GM13977 (cell line): ENCODE results near the gene PCSK5.

Source experiments
- DNase-seq: peaks from one replicate; pipeline ENCODE4 v3.0.0; 2012; ENCODE audit warnings: low spot score
- CTCF ChIP-seq: IDR thresholded peaks from 2 replicates; pipeline ENCODE4 v1.5.1; 2012; ENCODE audit warnings: mild to moderate bottlenecking, control low read depth; ENCODE audit not compliant: insufficient read depth; ENCODE audit errors: extremely low read depth, missing control alignments
- in situ Hi-C: fragments of 300-500 bp; cut with MboI; formaldehyde crosslinking; loops from one replicate; pipeline ENCODE4 v1.12.0; 2022; ENCODE audit warnings: low sequenced_read_pairs, low pct_unique_long_range_greater_than_20kb, mixed read lengths, inconsistent platforms; ENCODE audit not compliant: unreplicated experiment

Gene PCSK5

GRCh38 chr9:75906531-75906930 lies 16.1 kb downstream of the PCSK5 start:
- TF ChIP-seq CTCF, result no peak
- no peak for DNase-seq
- in situ Hi-C loops, result no loop called here

- TF ChIP-seq CTCF, result no peak
- in situ Hi-C loops, result no loop called here
- DNase-seq, result no peak
Measured at GRCh38 chr9:75907329-75907728, 16.9 kb downstream of the PCSK5 start.

- in situ Hi-C loops, result no loop called here
- TF ChIP-seq CTCF, result no peak
- DNase-seq, result no peak
Measured at GRCh38 chr9:75907923-75908322, 17.4 kb downstream of the PCSK5 start.

GRCh38 chr9:75909776-75910175 lies 19.3 kb downstream of the PCSK5 start:
- no peak for TF ChIP-seq CTCF
- DNase-seq, result no peak
- in situ Hi-C loops, result no loop called here

- TF ChIP-seq CTCF, result no peak
- DNase-seq, result no peak
- in situ Hi-C loops, result no loop called here
Measured at GRCh38 chr9:75910731-75911130, 20.3 kb downstream of the PCSK5 start.

GRCh38 chr9:75911390-75911789 lies 20.9 kb downstream of the PCSK5 start:
- TF ChIP-seq CTCF, result no peak
- in situ Hi-C loops, result no loop called here
- DNase-seq, result no peak

GRCh38 chr9:75912951-75913350 lies 22.5 kb downstream of the PCSK5 start:
- DNase-seq, result no peak
- TF ChIP-seq CTCF, result no peak
- in situ Hi-C loops, result no loop called here
